ENCODE data around the gene PRKN.

PRKN gene

DNA sequence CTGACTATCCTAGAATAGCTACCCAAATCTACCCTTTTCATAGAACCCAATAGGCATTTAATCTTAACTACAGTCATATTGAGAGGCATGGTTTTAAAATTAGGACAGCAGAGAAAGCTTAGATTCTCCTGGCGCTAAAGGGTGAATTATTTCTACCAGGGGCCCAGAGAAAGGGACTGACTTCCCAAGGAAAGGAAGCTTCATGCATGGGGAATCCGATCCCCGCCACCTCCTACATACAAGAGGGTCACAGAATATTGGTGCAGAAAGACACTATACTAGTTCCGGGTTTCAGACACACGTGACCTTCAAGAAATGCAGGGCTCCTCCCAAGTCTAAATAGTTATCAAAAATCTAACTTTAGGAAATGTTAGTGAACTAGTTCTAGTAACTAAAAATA is 130.9 kb downstream of the PRKN start:
- TF ChIP-seq, protein P1, sequence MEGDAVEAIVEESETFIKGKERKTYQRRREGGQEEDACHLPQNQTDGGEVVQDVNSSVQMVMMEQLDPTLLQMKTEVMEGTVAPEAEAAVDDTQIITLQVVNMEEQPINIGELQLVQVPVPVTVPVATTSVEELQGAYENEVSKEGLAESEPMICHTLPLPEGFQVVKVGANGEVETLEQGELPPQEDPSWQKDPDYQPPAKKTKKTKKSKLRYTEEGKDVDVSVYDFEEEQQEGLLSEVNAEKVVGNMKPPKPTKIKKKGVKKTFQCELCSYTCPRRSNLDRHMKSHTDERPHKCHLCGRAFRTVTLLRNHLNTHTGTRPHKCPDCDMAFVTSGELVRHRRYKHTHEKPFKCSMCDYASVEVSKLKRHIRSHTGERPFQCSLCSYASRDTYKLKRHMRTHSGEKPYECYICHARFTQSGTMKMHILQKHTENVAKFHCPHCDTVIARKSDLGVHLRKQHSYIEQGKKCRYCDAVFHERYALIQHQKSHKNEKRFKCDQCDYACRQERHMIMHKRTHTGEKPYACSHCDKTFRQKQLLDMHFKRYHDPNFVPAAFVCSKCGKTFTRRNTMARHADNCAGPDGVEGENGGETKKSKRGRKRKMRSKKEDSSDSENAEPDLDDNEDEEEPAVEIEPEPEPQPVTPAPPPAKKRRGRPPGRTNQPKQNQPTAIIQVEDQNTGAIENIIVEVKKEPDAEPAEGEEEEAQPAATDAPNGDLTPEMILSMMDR (IDR thresholded peaks at IDR 0.05; ENCODE audit: low read depth, low read length): no peak
- H3K4me3 ChIP-seq (ENCODE audit: low read depth, low read length): no peak overlapping the region

DNA sequence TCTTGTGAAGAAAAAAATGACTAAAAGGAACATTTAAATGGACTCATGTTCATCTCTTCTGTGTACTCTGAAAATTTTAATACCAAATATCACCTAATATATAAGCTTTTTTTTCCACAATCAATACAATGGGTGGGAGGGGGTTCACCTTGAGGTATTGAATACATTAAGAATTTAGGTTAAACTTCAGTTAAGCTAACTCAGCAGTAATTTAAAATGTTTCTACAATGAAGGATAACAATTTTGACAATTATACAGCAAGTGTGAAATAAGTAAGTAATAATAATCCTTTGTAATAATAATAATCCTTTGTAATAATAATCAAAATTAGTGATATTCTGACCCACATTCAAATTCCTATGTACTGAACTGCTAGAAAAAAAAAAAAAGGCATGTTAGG is 136.0 kb downstream of the PRKN start:
- TF ChIP-seq, protein P1 (IDR thresholded peaks at IDR 0.05; ENCODE audit: low read depth, low read length): no peak
- no peak overlapping the region for H3K4me3 ChIP-seq (ENCODE audit: low read depth, low read length)

DNA sequence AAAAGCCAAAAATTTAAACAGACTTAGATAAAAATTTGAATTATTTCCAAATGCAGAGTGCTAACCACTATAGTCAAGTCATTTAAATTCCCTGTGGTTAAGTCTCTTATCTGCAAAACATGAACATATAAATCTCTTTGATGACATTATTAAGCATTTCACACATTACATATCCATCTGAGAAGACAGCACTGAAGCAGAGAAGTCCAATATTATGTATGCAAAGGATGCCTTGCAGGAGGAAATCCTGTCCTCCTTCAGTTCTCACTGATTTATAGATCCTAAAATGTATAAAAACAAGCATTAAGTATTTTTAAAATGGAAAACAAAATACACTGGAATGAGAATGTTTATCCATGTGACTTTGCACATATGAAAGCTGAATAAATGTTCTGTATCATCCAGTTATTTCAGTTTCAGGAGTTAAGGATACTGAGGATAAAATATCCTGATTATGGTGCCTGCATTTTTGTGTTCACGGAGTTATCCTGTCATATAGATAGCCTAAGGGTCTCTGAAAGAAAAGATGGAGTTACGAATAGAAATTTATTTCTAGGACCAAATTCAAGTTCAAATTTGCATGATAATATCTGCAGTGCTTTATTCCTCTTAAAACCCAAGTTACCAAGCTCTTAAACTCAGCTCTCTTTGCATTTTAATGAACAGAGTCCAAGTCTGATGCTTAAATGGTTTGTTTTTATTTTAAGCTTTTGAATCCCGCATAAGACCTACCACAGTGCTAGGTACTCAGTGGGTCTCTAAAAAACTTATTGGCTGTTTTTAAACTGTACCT is 145.4 kb downstream of the PRKN start:
- TF ChIP-seq, protein P1 (IDR thresholded peaks at IDR 0.05; ENCODE audit: low read depth, low read length): no peak
- no peak overlapping the region for H3K4me3 ChIP-seq (ENCODE audit: low read depth, low read length)

DNA sequence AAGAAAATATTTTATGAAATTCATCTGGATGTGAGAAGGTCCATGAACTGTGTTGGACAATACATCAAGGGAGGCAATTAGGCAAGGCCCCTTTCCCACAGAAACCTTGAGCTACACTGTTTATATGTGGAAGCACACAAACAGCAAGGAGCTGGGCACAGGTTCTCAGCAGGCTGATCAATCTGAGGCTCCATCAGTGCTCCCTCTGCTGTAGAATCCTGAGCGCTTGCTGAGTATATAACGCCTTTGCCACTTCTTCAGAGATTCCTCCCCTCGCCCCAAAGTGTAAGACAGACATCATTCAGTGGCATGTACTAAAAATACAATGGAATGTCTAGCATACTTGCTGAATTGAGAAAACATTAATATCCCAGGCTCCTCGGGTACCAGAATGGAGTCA is 146.9 kb downstream of the PRKN start:
- H3K4me3 ChIP-seq (ENCODE audit: low read depth, low read length): no peak overlapping the region
- TF ChIP-seq, protein P1 (IDR thresholded peaks at IDR 0.05; ENCODE audit: low read depth, low read length): no peak

DNA sequence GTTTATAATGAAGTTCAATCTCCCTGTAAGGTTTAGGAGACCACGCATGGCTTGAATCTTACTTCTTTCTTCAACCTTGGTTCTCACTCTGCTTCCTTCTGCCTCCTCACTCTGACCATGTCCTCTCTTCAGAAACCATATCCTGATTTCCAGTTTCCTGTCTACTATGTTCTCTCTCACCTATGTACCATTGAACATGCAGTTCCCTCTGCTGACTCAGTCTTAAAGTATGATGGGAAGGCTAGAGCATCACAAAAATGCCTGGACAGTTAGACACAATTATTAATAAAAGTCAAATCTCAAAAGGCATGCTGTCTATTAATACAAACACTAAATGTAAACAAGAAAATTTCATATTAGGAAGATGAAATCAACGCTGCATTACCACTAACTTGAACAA is 151.6 kb downstream of the PRKN start:
- TF ChIP-seq, protein P1 (IDR thresholded peaks at IDR 0.05; ENCODE audit: low read depth, low read length): no peak
- no peak overlapping the region for H3K4me3 ChIP-seq (ENCODE audit: low read depth, low read length)

DNA sequence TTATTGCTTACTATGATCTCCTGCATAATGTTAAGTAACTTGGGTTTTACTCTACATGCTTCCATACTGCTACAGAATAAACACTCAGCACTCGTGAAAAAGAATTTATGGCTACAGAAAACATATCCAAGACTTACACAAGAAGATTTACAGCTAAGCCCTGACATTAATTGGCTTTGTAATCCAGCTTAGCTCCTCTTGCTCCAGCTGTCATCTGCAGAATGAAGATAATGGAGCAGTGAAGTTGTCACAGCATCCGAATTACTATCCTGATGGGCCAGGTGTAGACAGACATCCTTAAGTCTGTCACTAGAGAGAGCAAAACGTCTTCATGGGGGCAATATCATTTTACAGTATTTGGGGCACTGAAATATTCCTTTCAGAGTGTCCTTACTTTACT is 155.3 kb downstream of the PRKN start:
- TF ChIP-seq, protein P1 (IDR thresholded peaks at IDR 0.05; ENCODE audit: low read depth, low read length): no peak
- H3K4me3 ChIP-seq (ENCODE audit: low read depth, low read length): no peak overlapping the region

DNA sequence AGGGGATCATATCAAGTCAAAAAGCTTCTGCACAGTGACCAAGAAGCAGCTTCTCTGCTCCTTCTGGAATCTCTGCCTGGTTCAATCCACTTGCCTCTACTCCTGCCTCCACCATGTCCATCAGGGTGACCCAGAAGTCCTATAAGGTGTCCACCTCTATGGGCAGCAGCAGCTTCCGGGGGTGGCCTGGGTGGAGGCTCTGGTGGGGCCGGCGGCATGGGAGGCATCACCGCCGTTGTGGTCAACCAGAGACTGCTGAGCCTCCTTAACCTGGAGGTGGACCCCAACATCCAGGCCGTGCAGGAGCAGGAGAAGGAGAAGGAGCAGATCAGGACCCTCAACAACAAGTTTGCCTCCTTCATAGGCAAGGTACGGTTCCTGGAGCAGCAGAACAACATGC is 159.3 kb downstream of the PRKN start:
- no peak overlapping the region for H3K4me3 ChIP-seq (ENCODE audit: low read depth, low read length)
- TF ChIP-seq, protein P1 (IDR thresholded peaks at IDR 0.05; ENCODE audit: low read depth, low read length): no peak

All from WI38 (cell line).